ENCODE measurements around the gene C5orf15. TPM values are rescaled to one million over a fixed set of nuclear protein-coding genes. Genes with fewer than 3 reads are reported as not detected.

C5orf15 gene
- polyA plus RNA-seq, 1 of the 3 experiments (the other 2 are of a cell fraction) = 81.0 TPM

DNA sequence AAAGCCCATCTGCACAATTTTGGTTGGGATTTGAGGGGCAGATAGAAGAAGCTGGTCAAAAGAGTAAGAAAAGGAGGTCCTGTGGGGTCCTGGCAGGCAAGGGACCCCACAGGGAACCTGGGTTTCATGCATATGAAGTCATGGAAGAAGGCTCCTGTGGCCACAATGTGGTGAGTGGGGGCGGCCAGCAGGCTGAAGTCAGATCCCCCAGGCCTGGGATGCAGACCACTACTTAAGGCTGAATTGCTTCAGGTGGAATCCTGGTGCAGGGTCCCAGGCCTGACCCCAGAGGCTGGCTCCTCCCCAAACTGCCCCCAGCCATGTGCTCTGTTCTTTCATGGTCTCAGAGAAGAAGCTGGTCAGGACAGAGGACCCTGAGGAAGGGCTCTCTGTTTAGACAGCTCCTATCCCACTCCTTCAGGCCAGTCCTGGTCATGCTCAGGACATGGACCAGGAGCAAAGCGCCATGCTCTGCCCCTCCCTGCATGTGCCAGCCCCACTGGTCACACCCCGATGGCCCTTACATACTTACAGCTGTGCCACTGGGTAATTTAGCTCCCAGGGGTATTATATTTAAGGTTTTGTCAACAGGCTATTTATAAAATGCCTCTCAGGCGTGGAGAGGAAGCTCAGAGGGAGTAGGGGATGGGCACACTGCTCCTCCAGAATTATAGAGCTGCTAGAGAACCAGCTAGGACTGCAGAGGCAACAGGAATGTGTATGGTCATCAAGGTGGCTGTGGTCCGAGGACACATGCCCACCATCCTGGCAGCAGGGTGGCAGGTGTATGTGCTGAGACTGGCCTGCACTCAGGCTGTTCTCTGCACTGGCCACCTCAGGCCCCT lies 33.4 kb downstream of the C5orf15 start:
- no peak for DNase-seq
- 31% methylated on average over 4 of the region's 5 CpGs for WGBS (ENCODE audit: low lambda C conversion rate)
- no peak for TF ChIP-seq RXRA (IDR thresholded peaks at IDR 0.05; ENCODE audit: borderline replicate concordance, low read depth)
- TF ChIP-seq, protein P1, sequence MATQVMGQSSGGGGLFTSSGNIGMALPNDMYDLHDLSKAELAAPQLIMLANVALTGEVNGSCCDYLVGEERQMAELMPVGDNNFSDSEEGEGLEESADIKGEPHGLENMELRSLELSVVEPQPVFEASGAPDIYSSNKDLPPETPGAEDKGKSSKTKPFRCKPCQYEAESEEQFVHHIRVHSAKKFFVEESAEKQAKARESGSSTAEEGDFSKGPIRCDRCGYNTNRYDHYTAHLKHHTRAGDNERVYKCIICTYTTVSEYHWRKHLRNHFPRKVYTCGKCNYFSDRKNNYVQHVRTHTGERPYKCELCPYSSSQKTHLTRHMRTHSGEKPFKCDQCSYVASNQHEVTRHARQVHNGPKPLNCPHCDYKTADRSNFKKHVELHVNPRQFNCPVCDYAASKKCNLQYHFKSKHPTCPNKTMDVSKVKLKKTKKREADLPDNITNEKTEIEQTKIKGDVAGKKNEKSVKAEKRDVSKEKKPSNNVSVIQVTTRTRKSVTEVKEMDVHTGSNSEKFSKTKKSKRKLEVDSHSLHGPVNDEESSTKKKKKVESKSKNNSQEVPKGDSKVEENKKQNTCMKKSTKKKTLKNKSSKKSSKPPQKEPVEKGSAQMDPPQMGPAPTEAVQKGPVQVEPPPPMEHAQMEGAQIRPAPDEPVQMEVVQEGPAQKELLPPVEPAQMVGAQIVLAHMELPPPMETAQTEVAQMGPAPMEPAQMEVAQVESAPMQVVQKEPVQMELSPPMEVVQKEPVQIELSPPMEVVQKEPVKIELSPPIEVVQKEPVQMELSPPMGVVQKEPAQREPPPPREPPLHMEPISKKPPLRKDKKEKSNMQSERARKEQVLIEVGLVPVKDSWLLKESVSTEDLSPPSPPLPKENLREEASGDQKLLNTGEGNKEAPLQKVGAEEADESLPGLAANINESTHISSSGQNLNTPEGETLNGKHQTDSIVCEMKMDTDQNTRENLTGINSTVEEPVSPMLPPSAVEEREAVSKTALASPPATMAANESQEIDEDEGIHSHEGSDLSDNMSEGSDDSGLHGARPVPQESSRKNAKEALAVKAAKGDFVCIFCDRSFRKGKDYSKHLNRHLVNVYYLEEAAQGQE (IDR thresholded peaks at IDR 0.05; ENCODE audit: low read depth, low read length) = no peak
- TF ChIP-seq FOSL2 (IDR thresholded peaks at IDR 0.05; ENCODE audit: borderline replicate concordance, low read depth) = no peak
- TF ChIP-seq, protein P2, sequence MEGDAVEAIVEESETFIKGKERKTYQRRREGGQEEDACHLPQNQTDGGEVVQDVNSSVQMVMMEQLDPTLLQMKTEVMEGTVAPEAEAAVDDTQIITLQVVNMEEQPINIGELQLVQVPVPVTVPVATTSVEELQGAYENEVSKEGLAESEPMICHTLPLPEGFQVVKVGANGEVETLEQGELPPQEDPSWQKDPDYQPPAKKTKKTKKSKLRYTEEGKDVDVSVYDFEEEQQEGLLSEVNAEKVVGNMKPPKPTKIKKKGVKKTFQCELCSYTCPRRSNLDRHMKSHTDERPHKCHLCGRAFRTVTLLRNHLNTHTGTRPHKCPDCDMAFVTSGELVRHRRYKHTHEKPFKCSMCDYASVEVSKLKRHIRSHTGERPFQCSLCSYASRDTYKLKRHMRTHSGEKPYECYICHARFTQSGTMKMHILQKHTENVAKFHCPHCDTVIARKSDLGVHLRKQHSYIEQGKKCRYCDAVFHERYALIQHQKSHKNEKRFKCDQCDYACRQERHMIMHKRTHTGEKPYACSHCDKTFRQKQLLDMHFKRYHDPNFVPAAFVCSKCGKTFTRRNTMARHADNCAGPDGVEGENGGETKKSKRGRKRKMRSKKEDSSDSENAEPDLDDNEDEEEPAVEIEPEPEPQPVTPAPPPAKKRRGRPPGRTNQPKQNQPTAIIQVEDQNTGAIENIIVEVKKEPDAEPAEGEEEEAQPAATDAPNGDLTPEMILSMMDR (IDR thresholded peaks at IDR 0.05) = no peak
- TF ChIP-seq TCF12 (IDR thresholded peaks at IDR 0.05) = no peak
- no peak for TF ChIP-seq MXI1 (IDR thresholded peaks at IDR 0.05; ENCODE audit: low read depth, low read length)
- TF ChIP-seq NFIC (IDR thresholded peaks at IDR 0.05; ENCODE audit: borderline replicate concordance) = no peak
- TF ChIP-seq YY1 (IDR thresholded peaks at IDR 0.05; ENCODE audit: low read depth) = no peak
- TF ChIP-seq, protein P3, sequence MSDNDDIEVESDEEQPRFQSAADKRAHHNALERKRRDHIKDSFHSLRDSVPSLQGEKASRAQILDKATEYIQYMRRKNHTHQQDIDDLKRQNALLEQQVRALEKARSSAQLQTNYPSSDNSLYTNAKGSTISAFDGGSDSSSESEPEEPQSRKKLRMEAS (IDR thresholded peaks at IDR 0.05; ENCODE audit: low read depth) = no peak
- TF ChIP-seq RAD21 (IDR thresholded peaks at IDR 0.05; ENCODE audit: low read length) = no peak
- TF ChIP-seq, protein P4, sequence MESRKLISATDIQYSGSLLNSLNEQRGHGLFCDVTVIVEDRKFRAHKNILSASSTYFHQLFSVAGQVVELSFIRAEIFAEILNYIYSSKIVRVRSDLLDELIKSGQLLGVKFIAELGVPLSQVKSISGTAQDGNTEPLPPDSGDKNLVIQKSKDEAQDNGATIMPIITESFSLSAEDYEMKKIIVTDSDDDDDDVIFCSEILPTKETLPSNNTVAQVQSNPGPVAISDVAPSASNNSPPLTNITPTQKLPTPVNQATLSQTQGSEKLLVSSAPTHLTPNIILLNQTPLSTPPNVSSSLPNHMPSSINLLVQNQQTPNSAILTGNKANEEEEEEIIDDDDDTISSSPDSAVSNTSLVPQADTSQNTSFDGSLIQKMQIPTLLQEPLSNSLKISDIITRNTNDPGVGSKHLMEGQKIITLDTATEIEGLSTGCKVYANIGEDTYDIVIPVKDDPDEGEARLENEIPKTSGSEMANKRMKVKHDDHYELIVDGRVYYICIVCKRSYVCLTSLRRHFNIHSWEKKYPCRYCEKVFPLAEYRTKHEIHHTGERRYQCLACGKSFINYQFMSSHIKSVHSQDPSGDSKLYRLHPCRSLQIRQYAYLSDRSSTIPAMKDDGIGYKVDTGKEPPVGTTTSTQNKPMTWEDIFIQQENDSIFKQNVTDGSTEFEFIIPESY (IDR thresholded peaks at IDR 0.05; ENCODE audit: borderline replicate concordance, low read depth) = no peak
- TF ChIP-seq GABPA (IDR thresholded peaks at IDR 0.05; ENCODE audit: low read depth) = no peak
- TF ChIP-seq NRF1 (IDR thresholded peaks at IDR 0.05; ENCODE audit: low read depth, low read length) = no peak
- TF ChIP-seq, protein P5, sequence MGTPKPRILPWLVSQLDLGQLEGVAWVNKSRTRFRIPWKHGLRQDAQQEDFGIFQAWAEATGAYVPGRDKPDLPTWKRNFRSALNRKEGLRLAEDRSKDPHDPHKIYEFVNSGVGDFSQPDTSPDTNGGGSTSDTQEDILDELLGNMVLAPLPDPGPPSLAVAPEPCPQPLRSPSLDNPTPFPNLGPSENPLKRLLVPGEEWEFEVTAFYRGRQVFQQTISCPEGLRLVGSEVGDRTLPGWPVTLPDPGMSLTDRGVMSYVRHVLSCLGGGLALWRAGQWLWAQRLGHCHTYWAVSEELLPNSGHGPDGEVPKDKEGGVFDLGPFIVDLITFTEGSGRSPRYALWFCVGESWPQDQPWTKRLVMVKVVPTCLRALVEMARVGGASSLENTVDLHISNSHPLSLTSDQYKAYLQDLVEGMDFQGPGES (IDR thresholded peaks at IDR 0.05; ENCODE audit: low read depth, low read length) = no peak
- TF ChIP-seq TEAD4 (IDR thresholded peaks at IDR 0.05; ENCODE audit: borderline replicate concordance, insufficient read depth) = no peak
- TF ChIP-seq, protein P6, sequence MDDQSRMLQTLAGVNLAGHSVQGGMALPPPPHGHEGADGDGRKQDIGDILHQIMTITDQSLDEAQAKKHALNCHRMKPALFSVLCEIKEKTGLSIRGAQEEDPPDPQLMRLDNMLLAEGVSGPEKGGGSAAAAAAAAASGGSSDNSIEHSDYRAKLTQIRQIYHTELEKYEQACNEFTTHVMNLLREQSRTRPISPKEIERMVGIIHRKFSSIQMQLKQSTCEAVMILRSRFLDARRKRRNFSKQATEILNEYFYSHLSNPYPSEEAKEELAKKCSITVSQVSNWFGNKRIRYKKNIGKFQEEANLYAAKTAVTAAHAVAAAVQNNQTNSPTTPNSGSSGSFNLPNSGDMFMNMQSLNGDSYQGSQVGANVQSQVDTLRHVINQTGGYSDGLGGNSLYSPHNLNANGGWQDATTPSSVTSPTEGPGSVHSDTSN (IDR thresholded peaks at IDR 0.05) = no peak
- no peak for TF ChIP-seq FOXJ3 (CRISPR knock-in tag; IDR thresholded peaks at IDR 0.05)
- TF ChIP-seq RCOR1 (IDR thresholded peaks at IDR 0.05; ENCODE audit: low read length) = no peak
- no peaks in the 10 kb centered on the region for H4K20me1 ChIP-seq (ENCODE audit: insufficient read depth)
- peaks cover 0 to 7% of the 10 kb centered on the region in 2 experiments; a peak in 1 of 4 replicates for H3K4me1 ChIP-seq (ENCODE audit: control insufficient read depth in 1 of 2, insufficient read depth in 2 of 2, low read depth in 1 of 2, low read length in 1 of 2)
- no peaks in the 10 kb centered on the region for H3K36me3 ChIP-seq (replicated peaks in 1 of 2; ENCODE audit: control insufficient read depth in 1 of 2, insufficient read depth in 2 of 2, low read length in 1 of 2)
- no peak overlapping the region for H2AFZ ChIP-seq (ENCODE audit: low read depth)
- ChIA-PET CTCF (interaction anchor here (0.8 to 2.3 kb wide), 3 partner anchors 10 to 511 kb away, joined by 3 to 9 read pairs (median 8); no protein-coding TSS in a partner anchor), POLR2A (no interaction called here)
- H3K9me2 ChIP-seq = no peaks in the 10 kb centered on the region
- no peak overlapping the region for H3K9ac ChIP-seq
- H3K79me2 ChIP-seq (ENCODE audit: insufficient read depth) = no peaks in the 10 kb centered on the region
- peaks cover 6% of the 10 kb centered on the region for H3F3A ChIP-seq (replicated peaks; ENCODE audit: insufficient read depth)
- H3K9me3 ChIP-seq = no peaks in the 10 kb centered on the region
- H3K27ac ChIP-seq (ENCODE audit: low read depth in 2 of 2, low read length in 1 of 2) = no peak overlapping the region
- no peaks in the 10 kb centered on the region for H3K27me3 ChIP-seq (ENCODE audit: insufficient read depth)
- no peak overlapping the region for H3K4me3 ChIP-seq (ENCODE audit: low read depth in 2 of 2, low read length in 1 of 2)
- no peak overlapping the region for H3K4me2 ChIP-seq

Data from SK-N-SH (cell line).